WTC11 (cell line): ENCODE data around the gene WDR54. TPM values are rescaled to one million over a fixed set of nuclear protein-coding genes. Genes with fewer than 3 reads are reported as not detected.
A peak's percentile ranks its signal among the peaks of the same experiment; 100 is the strongest.

ENCODE experiments used
- ATAC-seq: fragments of 200-7000 bp; cut with Tn5 transposase; 2 replicates; pipeline ENCODE4 v1.10.0; 2021; ENCODE audit warnings: mild to moderate bottlenecking, moderate library complexity
- CTCF ChIA-PET: fragments of 300-600 bp; sonication (Branson Sonifier 250); formaldehyde crosslinking; loops from one replicate; lab custom pipeline; 2021; ENCODE audit warnings: antibody characterized with exemption; lab: Charles Lee
- POLR2A ChIA-PET: fragments of 350-600 bp; sonication (Branson Sonifier 250); formaldehyde crosslinking; loops from one replicate; lab custom pipeline; 2021; ENCODE audit warnings: antibody characterized with exemption; lab: Charles Lee
- DNase-seq: peaks from one replicate; pipeline ENCODE4 v3.0.0; 2021; ENCODE audit warnings: low spot score
- H3K27ac Mint-ChIP-seq: 2 replicates; pipeline ENCODE4 v1.8.0; 2021; ENCODE audit warnings: mixed read lengths
- H3K27me3 Mint-ChIP-seq: 2 replicates; pipeline ENCODE4 v1.8.0; 2021; ENCODE audit warnings: low read depth, mild to moderate bottlenecking, moderate library complexity, mixed read lengths
- H3K36me3 Mint-ChIP-seq: 2 replicates; pipeline ENCODE4 v1.8.0; 2021; ENCODE audit warnings: mixed read lengths
- H3K4me1 Mint-ChIP-seq: 2 replicates; pipeline ENCODE4 v1.8.0; 2022; ENCODE audit warnings: mixed read lengths
- H3K4me3 Mint-ChIP-seq: 2 replicates; pipeline ENCODE4 v1.8.0; 2021; ENCODE audit warnings: mild to moderate bottlenecking, moderate library complexity, mixed read lengths
- H3K9me3 Mint-ChIP-seq: 2 replicates; pipeline ENCODE4 v1.8.0; 2021; ENCODE audit warnings: mixed read lengths
- CBFB ChIP-seq: sonication (generic); formaldehyde crosslinking; IDR thresholded peaks from 2 replicates; pipeline ENCODE4 v1.8.1; 2022; ENCODE audit warnings: mild to moderate bottlenecking, low read depth, missing genetic modification reagents
- EMX1 ChIP-seq: fragments of 250-450 bp; sonication (Bioruptor Pico); IDR thresholded peaks from 2 replicates; pipeline ENCODE4 v1.8.0; 2021; ENCODE audit warnings: mild to moderate bottlenecking
- ESRRA ChIP-seq: sonication (generic); formaldehyde crosslinking; IDR thresholded peaks from 2 replicates; pipeline ENCODE4 v1.8.1; 2022; ENCODE audit warnings: mild to moderate bottlenecking, missing genetic modification reagents, borderline replicate concordance
- GRHL2 ChIP-seq: fragments of 250-450 bp; sonication (Bioruptor Pico); IDR thresholded peaks from 2 replicates; pipeline ENCODE4 v1.8.0; 2022; ENCODE audit warnings: mild to moderate bottlenecking, moderate library complexity; ENCODE audit not compliant: insufficient replicate concordance, severe bottlenecking
- MAX ChIP-seq: sonication (generic); formaldehyde crosslinking; IDR thresholded peaks from 2 replicates; pipeline ENCODE4 v1.8.0; 2022; ENCODE audit warnings: mild to moderate bottlenecking, missing genetic modification reagents
- MXD4 ChIP-seq: fragments of 250-450 bp; sonication (Bioruptor Pico); IDR thresholded peaks from 2 replicates; pipeline ENCODE4 v1.8.0; 2021; ENCODE audit warnings: mild to moderate bottlenecking, moderate library complexity, borderline replicate concordance
- RORB ChIP-seq: fragments of 250-450 bp; sonication (Bioruptor Pico); IDR thresholded peaks from 2 replicates; pipeline ENCODE4 v1.9.0; 2021; ENCODE audit warnings: mild to moderate bottlenecking
- SMAD3 ChIP-seq: sonication (generic); formaldehyde crosslinking; IDR thresholded peaks from 2 replicates; pipeline ENCODE4 v1.8.0; 2022; ENCODE audit warnings: missing genetic modification reagents, mild to moderate bottlenecking, borderline replicate concordance
- ZBTB43 ChIP-seq: sonication (generic); formaldehyde crosslinking; IDR thresholded peaks from 2 replicates; pipeline ENCODE4 v1.8.1; 2023; ENCODE audit warnings: mild to moderate bottlenecking, missing genetic modification reagents
- ZNF317 ChIP-seq: sonication (generic); formaldehyde crosslinking; IDR thresholded peaks from 2 replicates; pipeline ENCODE4 v1.8.1; 2023; ENCODE audit warnings: low read depth, mild to moderate bottlenecking, moderate library complexity, missing genetic modification reagents, borderline replicate concordance
- ZNF532 ChIP-seq: fragments of 250-450 bp; sonication (Bioruptor Pico); IDR thresholded peaks from 2 replicates; pipeline ENCODE4 v1.9.0; 2021; ENCODE audit warnings: mild to moderate bottlenecking, borderline replicate concordance
- total RNA-seq: library from RNA; stranded (reverse); gene quantifications from 3 replicates; pipeline ENCODE4 v1.2.3, GENCODE V29; 2021
- TF ChIP-seq, protein P1 (sequence below): sonication (generic); formaldehyde crosslinking; conservative IDR thresholded peaks from 2 replicates; pipeline ENCODE4 v1.8.1; 2022; ENCODE audit warnings: mild to moderate bottlenecking, missing genetic modification reagents
- TF ChIP-seq, protein P2 (sequence below): fragments of 250-450 bp; sonication (Bioruptor Pico); conservative IDR thresholded peaks from 2 replicates; pipeline ENCODE4 v1.9.0; 2021; ENCODE audit warnings: mild to moderate bottlenecking
- TF ChIP-seq, protein P3 (sequence below): sonication (generic); formaldehyde crosslinking; IDR thresholded peaks from 2 replicates; pipeline ENCODE4 v1.8.1; 2022; ENCODE audit warnings: mild to moderate bottlenecking, moderate library complexity, missing genetic modification reagents

WDR54 gene
- total RNA-seq, 1 experiment from 2014 or later = 55.2 TPM

DNA sequence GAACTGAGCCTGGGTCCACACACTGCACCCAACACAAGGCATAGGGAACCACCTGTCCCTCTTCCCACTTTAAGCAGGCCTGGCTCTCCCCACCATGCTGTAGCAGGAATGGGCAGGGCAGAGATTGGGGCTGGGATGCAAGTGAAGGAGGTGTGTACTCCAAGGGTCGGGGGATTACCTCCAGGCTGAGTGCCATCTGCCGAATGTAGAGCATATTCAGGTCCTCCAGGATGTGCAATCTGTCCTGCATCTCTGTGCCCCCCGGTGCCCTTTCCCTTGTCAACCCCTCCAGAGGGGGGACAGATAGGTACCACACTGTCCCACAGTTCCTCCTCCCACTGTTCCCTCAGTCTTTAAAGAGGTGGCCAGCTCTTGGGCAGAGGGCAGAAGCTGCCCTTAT is 17.8 kb downstream of the WDR54 start:
- Mint-ChIP-seq H3K9me3 (no peaks in the 10 kb centered on the region), H3K4me1 (peaks cover 37% of the 10 kb centered on the region), H3K27me3 (peaks cover 3% of the 10 kb centered on the region), H3K4me3 (peak overlapping the region; percentile 99), H3K36me3 (peaks cover 11% of the 10 kb centered on the region; the same call in 1 of the 2 replicates), H3K27ac (peak overlapping the region; percentile 46; the same call in 1 of the 2 replicates)
- CTCF ChIA-PET = interaction anchor here (1.4 to 2.3 kb wide), 5 partner anchors 13 to 48 kb away, joined by 6 to 19 read pairs (median 9); partner anchors contain the start of genes C2orf81, WBP1 and WDR54
- TF ChIP-seq GRHL2 (CRISPR knock-in tag) = no peak
- TF ChIP-seq EMX1 (CRISPR knock-in tag) = no peak
- TF ChIP-seq MAX (CRISPR knock-in tag) = no peak
- no peak for TF ChIP-seq ZNF532 (CRISPR knock-in tag)
- TF ChIP-seq ZNF317 (CRISPR knock-in tag) = no peak
- TF ChIP-seq MXD4 (CRISPR knock-in tag) = no peak
- TF ChIP-seq RORB (CRISPR knock-in tag) = no peak
- ATAC-seq (no peak), DNase-seq (no peak)
- POLR2A ChIA-PET = interaction anchor here (1.2 to 2.5 kb wide), 5 partner anchors 15 to 64 kb away, joined by 3 to 29 read pairs (median 7); partner anchors contain the start of genes C2orf81, INO80B, WBP1 and WDR54

- ATAC-seq (no peak), DNase-seq (no peak)
- ChIA-PET CTCF (interaction anchor here (0.6 to 2.3 kb wide), 13 partner anchors 10 to 190 kb away, joined by 3 to 19 read pairs (median 6); partner anchors contain the start of genes C2orf81, MOGS, WBP1 and WDR54), POLR2A (interaction anchor here (0.5 to 2.5 kb wide), 13 partner anchors 8 to 1125 kb away, joined by 3 to 29 read pairs (median 3); partner anchors contain the start of genes C2orf81, INO80B, WBP1 and WDR54)
- H3K4me3 Mint-ChIP-seq = peak overlapping the region; percentile 99
- peaks cover 8% of the 10 kb centered on the region; the same call in 1 of the 2 replicates for H3K36me3 Mint-ChIP-seq
- H3K27ac Mint-ChIP-seq = peak overlapping the region; percentile 42; the same call in 1 of the 2 replicates
- TF ChIP-seq, protein P1, sequence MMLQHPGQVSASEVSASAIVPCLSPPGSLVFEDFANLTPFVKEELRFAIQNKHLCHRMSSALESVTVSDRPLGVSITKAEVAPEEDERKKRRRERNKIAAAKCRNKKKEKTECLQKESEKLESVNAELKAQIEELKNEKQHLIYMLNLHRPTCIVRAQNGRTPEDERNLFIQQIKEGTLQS (CRISPR knock-in tag) = 0 out of 2 replicates have a peak, but pooled peaks have one; percentile 26
- TF ChIP-seq, protein P2, sequence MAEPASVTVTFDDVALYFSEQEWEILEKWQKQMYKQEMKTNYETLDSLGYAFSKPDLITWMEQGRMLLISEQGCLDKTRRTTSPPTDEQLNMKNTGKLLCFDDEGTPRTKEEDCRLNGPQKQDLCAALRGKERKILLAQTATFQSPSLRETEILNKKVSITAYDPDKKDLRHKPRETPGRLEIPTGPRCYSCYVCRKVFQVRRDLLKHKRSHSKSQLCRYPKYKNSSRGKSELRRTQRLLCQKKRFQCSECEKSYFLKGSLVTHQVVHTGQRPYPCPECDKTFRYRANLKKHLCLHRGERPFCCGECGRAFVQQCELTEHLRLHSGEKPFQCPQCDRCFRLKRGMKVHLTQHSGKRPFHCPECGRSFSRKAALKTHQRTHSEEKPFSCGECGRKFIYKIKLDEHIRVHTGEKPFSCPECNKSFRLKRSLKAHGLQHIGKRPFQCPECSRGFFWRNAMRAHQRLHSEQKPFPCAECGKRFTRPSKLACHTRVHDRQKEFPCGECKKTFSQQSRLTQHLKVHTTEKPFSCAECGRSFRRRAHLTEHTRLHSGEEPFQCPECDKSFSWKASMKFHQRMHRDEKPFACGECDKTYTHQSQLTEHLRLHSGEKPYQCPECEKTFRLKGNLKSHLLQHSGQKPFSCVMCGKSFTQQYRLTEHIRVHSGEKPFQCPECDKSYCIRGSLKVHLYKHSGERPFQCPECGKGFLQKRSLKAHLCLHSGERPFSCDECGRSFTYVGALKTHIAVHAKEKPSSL = no peak
- no peaks in the 10 kb centered on the region for H3K9me3 Mint-ChIP-seq
- H3K4me1 Mint-ChIP-seq = peaks cover 41% of the 10 kb centered on the region
- peaks cover 8% of the 10 kb centered on the region for H3K27me3 Mint-ChIP-seq
Measured at GRCh38 chr2:74439803-74440377, 18.4 kb downstream of the WDR54 start.

GRCh38 chr2:74440378-74441169 is 19.0 kb downstream of the WDR54 start:
- peak; percentile 76 for ATAC-seq
- peaks cover 12% of the 10 kb centered on the region for H3K27me3 Mint-ChIP-seq
- TF ChIP-seq SMAD3 (CRISPR knock-in tag) = no peak
- TF ChIP-seq CBFB = no peak
- TF ChIP-seq, protein P3, sequence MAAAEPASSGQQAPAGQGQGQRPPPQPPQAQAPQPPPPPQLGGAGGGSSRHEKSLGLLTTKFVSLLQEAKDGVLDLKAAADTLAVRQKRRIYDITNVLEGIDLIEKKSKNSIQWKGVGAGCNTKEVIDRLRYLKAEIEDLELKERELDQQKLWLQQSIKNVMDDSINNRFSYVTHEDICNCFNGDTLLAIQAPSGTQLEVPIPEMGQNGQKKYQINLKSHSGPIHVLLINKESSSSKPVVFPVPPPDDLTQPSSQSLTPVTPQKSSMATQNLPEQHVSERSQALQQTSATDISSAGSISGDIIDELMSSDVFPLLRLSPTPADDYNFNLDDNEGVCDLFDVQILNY (CRISPR knock-in tag) = peak; percentile 77; the same call in 1 of the 2 replicates
- TF ChIP-seq ESRRA (CRISPR knock-in tag) = peak; percentile 96; the same call in 1 of the 2 replicates
- TF ChIP-seq ZBTB43 (CRISPR knock-in tag) = no peak

More at GRCh38 chr2:74440378-74441169, 19.0 kb downstream of the WDR54 start:
- ChIA-PET CTCF (interaction anchor here (0.6 to 2.3 kb wide), 14 partner anchors 9 to 191 kb away, joined by 3 to 19 read pairs (median 6); partner anchors contain the start of genes C2orf81, MOGS, WBP1 and WDR54), POLR2A (interaction anchor here (0.5 to 2.5 kb wide), 13 partner anchors 8 to 1124 kb away, joined by 3 to 29 read pairs (median 3); partner anchors contain the start of genes C2orf81, INO80B, WBP1 and WDR54)
- peaks cover 4% of the 10 kb centered on the region; the same call in 1 of the 2 replicates for H3K36me3 Mint-ChIP-seq
- H3K4me1 Mint-ChIP-seq = peaks cover 41% of the 10 kb centered on the region
- peak overlapping the region; percentile 99 for H3K4me3 Mint-ChIP-seq
- peak overlapping the region; percentile 100 for H3K27ac Mint-ChIP-seq
- no peaks in the 10 kb centered on the region for H3K9me3 Mint-ChIP-seq
- peak; percentile 83 for DNase-seq
